Activated CD8-positive, alpha-beta T cell treated with anti-CD3 and anti-CD28 coated beads, Interleukin-2, amount 10 ng/mL, durations not matched to agents 7 days and 5 days (primary cell): ENCODE data around the gene DYNC1LI1. TPM values are rescaled to one million over a fixed set of nuclear protein-coding genes. Genes with fewer than 3 reads are reported as not detected.
"Not testable (repeated sequence)": the region's sequence is repeated elsewhere in the genome, so short reads cannot be mapped to it uniquely, and the experiment has no call there.

Experiments used
- ATAC-seq: fragments of 150-1000 bp; cut with Tn5 transposase; one replicate; pipeline ENCODE4 v1.10.0; 2021; ENCODE audit warnings: moderate library complexity
- CTCF ChIA-PET: fragments of 350-600 bp; sonication (Branson Sonifier 250); formaldehyde crosslinking; loops from one replicate; lab custom pipeline; 2021; ENCODE audit warnings: antibody characterized with exemption; lab: Charles Lee
- POLR2A ChIA-PET: fragments of 350-600 bp; sonication (Branson Sonifier 250); formaldehyde crosslinking; loops from one replicate; lab custom pipeline; 2021; ENCODE audit warnings: antibody characterized with exemption; lab: Charles Lee
- DNase-seq: peaks from one replicate; pipeline ENCODE4 v3.0.0-alpha.2; 2020
- H3K27ac Mint-ChIP-seq: one replicate; pipeline ENCODE4 v1.8.0; 2021; ENCODE audit warnings: mild to moderate bottlenecking, mixed read lengths
- H3K27me3 Mint-ChIP-seq: one replicate; pipeline ENCODE4 v1.8.0; 2021; ENCODE audit warnings: low read depth, mixed read lengths
- H3K36me3 Mint-ChIP-seq: one replicate; pipeline ENCODE4 v1.8.0; 2021; ENCODE audit warnings: low read depth, mixed read lengths
- H3K4me1 Mint-ChIP-seq: one replicate; pipeline ENCODE4 v1.8.0; 2021; ENCODE audit warnings: low read depth, mixed read lengths
- H3K4me3 Mint-ChIP-seq: one replicate; pipeline ENCODE4 v1.8.0; 2021; ENCODE audit warnings: mild to moderate bottlenecking, mixed read lengths
- H3K9me3 Mint-ChIP-seq: one replicate; pipeline ENCODE4 v1.8.0; 2022; ENCODE audit warnings: mixed read lengths; ENCODE audit not compliant: insufficient read depth
- total RNA-seq, 2 experiments: library from RNA; stranded (reverse); gene quantifications; one replicate each; pipeline ENCODE4 v1.2.3, GENCODE V29; 2021

Gene DYNC1LI1
- total RNA-seq, 2 experiments from 2014 or later = 32.0 to 33.4 TPM

DNA sequence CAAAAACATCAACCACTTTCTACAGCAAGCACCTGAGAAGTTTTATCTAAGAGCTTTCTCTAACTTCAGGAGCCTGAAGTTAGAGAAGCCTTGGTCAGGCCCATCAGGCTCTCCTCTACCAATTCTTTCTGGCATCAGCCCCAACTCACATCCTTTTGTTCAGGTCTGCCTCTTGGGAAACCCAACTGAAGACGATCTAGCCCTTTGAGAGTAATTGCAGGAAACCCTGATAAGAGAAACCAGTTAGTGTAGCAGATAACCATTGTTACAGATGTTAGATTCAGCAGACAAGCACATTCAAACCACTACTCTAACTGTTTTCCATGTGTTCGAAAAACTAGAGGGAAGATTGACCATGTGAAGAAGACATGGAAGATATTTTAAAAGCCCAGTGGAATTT is 27.0 kb upstream of the DYNC1LI1 start:
- CTCF ChIA-PET = no interaction called here
- DNase-seq (no peak), ATAC-seq (no peak)

DNA sequence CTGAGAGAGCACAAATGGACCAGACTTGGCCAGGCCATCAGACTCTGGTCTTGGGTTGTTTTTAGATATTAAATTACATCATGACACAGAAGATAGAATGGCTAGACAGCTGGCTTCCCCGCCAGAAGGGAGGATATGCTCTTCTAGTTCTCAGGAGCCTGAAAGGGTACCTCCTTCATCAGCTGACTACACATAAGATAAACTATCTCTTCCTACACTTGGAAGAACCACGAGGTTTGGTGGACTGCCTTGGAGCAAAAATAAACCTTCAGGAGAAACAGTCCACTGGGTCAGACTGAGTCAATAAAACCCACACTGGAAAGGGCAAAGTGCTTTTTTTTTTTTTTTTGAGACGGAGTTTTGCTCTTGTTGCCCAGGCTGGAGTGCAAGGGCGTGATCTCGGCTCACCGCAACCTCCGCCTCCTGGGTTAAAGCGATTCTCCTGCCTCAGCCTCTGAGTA is 26.3 kb upstream of the DYNC1LI1 start:
- Mint-ChIP-seq H3K36me3 (no peaks in the 10 kb centered on the region), H3K27ac (no peak overlapping the region), H3K27me3 (peaks cover 27% of the 10 kb centered on the region), H3K9me3 (no peaks in the 10 kb centered on the region), H3K4me1 (no peaks in the 10 kb centered on the region), H3K4me3 (no peak overlapping the region)
- ATAC-seq = no peak
- DNase-seq = no peak
- POLR2A ChIA-PET = no interaction called here
- CTCF ChIA-PET = no interaction called here

More for the DNA sequence above, 27.0 kb upstream of the DYNC1LI1 start:
- H3K36me3 Mint-ChIP-seq = no peaks in the 10 kb centered on the region
- H3K4me1 Mint-ChIP-seq = no peaks in the 10 kb centered on the region
- no peaks in the 10 kb centered on the region for H3K9me3 Mint-ChIP-seq
- no peak overlapping the region for H3K27ac Mint-ChIP-seq
- POLR2A ChIA-PET = no interaction called here
- H3K4me3 Mint-ChIP-seq = no peak overlapping the region
- peaks cover 27% of the 10 kb centered on the region for H3K27me3 Mint-ChIP-seq

DNA sequence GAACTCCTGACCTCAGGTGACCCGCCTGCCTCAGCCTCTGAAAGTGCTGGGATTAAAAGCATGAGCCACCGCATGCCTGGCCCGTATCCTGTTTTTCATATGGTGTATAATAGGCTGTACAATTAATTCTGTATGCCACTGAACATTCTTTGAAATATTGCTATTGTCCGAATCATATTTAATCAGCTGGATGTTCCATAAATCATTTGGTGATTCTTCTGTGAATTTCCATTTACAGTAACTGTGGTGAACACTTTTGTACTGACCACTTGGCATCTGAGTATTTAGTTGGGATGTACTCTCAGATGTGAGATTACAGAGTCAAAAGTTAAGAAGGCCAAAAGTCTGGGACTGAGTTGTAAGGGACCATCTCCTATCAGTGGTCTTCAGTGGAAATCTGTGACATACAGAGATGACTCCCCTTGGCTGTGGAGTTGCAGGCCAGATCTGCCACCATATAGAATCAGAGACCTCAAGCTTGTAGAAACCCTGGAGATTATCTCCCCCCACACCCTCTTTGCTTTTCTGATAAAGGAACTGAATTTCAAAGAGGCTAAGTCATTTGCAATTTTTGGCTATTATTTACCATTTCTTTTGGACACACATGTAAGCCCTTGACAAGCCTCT is 25.7 kb upstream of the DYNC1LI1 start:
- no peak overlapping the region for H3K4me3 Mint-ChIP-seq
- H3K27me3 Mint-ChIP-seq = peaks cover 25% of the 10 kb centered on the region
- no peaks in the 10 kb centered on the region for H3K36me3 Mint-ChIP-seq
- H3K4me1 Mint-ChIP-seq = no peaks in the 10 kb centered on the region
- POLR2A ChIA-PET = no interaction called here
- no peak for DNase-seq
- no peaks in the 10 kb centered on the region for H3K9me3 Mint-ChIP-seq
- ATAC-seq = no peak
- H3K27ac Mint-ChIP-seq = no peak overlapping the region
- CTCF ChIA-PET = no interaction called here

DNA sequence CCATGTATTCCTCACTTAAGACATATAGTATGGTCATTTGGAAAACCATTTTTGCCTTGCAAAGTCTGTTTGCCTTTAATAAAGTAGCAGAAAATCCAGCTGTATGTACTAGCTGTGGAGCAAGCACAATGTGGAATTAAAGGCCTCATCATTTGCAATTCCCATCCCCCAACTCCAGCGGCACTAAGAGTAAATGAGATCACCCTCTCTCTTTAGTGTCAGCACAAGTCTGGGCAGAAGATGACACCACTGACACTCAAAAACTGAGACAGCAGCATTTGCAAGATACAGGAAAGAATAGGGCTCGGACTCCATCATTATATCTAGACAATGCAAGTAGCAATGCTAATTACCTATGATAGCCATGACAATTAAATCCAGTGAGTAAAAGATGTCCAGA is 24.7 kb upstream of the DYNC1LI1 start:
- POLR2A ChIA-PET = no interaction called here
- CTCF ChIA-PET = no interaction called here
- no peak for DNase-seq

DNA sequence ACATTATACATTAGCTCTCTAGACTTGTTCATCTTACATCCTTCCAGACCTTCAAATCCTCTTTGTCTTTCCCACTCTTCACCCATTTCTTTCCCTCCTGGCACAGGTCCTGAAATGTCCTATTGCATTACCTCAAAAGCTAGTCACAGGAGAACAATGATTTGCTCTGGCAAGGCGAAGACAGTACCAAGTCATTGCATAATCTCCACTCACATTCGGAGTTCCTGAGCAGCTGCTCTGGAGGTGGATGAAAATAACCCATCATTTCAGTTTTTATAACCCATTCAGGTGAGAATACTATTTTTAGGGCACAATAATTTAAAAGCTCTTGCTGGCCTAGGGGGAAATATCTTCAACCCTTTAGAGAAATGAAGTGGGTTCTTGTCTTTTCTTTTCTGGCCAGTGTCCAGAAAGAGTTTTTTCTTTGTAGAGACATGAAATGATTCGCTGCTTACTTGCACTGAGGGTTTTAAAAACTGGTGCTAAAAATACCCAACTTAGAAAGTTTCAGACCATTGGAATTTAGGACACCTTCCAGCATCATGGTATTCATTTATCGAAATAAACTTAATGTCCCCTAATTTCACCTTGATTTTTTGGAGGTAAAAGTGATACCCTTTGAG is 23.4 kb upstream of the DYNC1LI1 start:
- Mint-ChIP-seq H3K4me1 (no peaks in the 10 kb centered on the region), H3K9me3 (no peaks in the 10 kb centered on the region), H3K27me3 (peaks cover 26% of the 10 kb centered on the region), H3K4me3 (no peak overlapping the region), H3K36me3 (no peaks in the 10 kb centered on the region), H3K27ac (no peak overlapping the region)
- POLR2A ChIA-PET = no interaction called here
- ATAC-seq = no peak
- no peak for DNase-seq
- CTCF ChIA-PET = no interaction called here

More for the DNA sequence above, 24.7 kb upstream of the DYNC1LI1 start:
- no peak for ATAC-seq
- Mint-ChIP-seq H3K27me3 (peaks cover 27% of the 10 kb centered on the region), H3K27ac (no peak overlapping the region), H3K4me3 (no peak overlapping the region), H3K4me1 (no peaks in the 10 kb centered on the region), H3K9me3 (no peaks in the 10 kb centered on the region), H3K36me3 (no peaks in the 10 kb centered on the region)

DNA sequence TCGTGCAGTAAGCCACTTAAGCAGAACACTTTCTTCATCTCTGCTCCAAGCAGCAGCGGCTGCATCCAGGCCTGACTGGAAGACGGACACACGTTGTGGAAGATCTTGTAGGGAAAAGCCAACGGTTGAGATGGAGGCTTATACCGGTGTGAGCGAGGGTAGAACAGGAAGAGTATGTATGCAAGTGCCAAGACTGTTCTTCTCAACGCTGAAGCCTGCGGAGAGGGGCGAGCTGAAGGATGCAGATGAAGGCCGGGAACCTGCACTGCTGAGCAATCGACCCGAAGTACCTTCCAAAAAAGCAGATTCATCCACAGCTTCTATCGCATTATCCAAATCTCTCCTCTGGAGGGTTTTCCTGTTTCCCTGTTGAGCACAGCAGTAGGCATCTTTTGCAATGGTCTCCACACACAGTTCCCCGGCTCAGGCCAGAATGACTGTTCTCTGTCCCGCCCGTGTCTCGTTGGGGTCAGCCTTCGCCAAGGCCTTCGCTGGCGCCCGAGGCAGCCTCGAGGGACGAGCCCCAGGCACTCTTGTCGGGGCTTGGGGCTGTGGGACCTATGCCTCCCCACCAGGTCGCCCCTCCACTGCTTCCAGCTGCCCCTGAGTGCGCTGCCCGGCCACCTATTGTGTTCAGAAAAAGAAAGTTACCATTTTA is 22.2 kb upstream of the DYNC1LI1 start:
- ChIA-PET POLR2A (no interaction called here), CTCF (no interaction called here)
- Mint-ChIP-seq H3K9me3 (no peaks in the 10 kb centered on the region), H3K27me3 (peaks cover 24% of the 10 kb centered on the region), H3K36me3 (no peaks in the 10 kb centered on the region), H3K4me1 (no peaks in the 10 kb centered on the region), H3K4me3 (no peak overlapping the region), H3K27ac (no peak overlapping the region)
- ATAC-seq (no peak), DNase-seq (no peak)

DNA sequence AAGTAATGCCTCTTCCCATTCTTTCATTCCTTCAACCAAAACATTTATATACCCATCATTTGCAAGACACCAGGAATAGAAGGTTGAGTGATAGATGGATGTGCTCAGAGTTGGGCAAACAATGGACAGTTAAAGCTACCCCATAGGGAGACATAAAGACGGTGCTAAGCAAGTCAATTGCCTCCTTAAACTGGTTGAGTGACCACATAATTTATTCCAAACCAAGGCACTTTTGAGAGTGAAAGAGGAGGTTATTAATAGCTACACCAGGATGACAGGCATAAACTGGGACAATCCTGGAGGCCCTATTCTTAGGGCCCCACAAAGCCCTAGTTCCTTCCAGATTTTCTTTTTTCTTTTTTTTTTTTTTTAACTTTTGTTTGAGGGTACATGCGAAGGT is 21.4 kb upstream of the DYNC1LI1 start:
- no peaks in the 10 kb centered on the region for H3K36me3 Mint-ChIP-seq
- CTCF ChIA-PET = no interaction called here
- no peak overlapping the region for H3K27ac Mint-ChIP-seq
- no peak overlapping the region for H3K4me3 Mint-ChIP-seq
- no peak for ATAC-seq
- peaks cover 21% of the 10 kb centered on the region for H3K27me3 Mint-ChIP-seq
- H3K4me1 Mint-ChIP-seq = no peaks in the 10 kb centered on the region
- no peaks in the 10 kb centered on the region for H3K9me3 Mint-ChIP-seq
- DNase-seq = no peak
- POLR2A ChIA-PET = no interaction called here

DNA sequence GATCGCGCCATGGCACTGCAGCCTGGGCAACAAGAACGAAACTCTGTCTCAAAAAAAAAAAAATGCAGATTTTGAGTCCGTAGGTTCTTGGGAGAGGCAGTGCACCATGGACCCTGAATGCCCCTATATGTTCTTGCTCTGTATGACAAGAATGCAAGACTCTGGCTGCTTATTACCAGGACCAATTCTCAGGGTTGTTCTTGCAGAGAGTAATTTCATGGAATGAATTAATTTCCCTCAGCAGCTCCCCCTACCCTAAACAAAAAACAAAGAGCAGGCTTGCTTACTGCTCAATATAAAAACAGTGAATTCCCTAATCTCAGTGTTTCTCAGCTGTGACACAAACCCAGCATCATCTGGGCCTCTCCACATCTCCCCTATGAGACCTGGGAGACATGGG is 20.5 kb upstream of the DYNC1LI1 start:
- Mint-ChIP-seq H3K36me3 (no peaks in the 10 kb centered on the region), H3K27ac (no peak overlapping the region), H3K4me3 (no peak overlapping the region), H3K9me3 (no peaks in the 10 kb centered on the region), H3K27me3 (peaks cover 13% of the 10 kb centered on the region), H3K4me1 (no peaks in the 10 kb centered on the region)
- POLR2A ChIA-PET = interaction anchor here (0.6 kb wide), 1 partner anchor 13 kb away, joined by 3 read pairs; no protein-coding TSS in a partner anchor
- no peak for ATAC-seq
- DNase-seq = no peak
- CTCF ChIA-PET = no interaction called here

DNA sequence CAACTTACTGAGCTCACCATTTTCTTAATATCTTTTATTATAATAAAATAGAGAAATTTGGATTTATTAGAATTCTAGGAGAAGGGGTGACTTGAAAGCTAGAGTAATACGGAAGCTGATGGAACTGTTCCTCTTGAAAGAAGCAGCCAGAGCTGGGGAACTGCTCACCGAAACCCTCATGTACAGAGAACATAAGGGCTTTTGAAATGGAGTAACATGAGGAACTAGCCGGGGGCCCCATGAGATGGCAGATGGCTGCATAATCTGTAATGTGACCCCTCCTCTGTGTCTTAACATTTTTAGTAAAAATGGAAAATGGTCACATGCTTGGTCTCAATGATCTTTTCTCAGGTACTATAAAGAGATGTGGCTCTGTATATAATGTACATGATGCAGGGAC is 15.7 kb upstream of the DYNC1LI1 start:
- H3K4me3 Mint-ChIP-seq = no peak overlapping the region
- H3K36me3 Mint-ChIP-seq = no peaks in the 10 kb centered on the region
- no peaks in the 10 kb centered on the region for H3K9me3 Mint-ChIP-seq
- H3K4me1 Mint-ChIP-seq = no peaks in the 10 kb centered on the region
- POLR2A ChIA-PET = no interaction called here
- DNase-seq = no peak
- CTCF ChIA-PET = no interaction called here
- H3K27ac Mint-ChIP-seq = no peak overlapping the region
- ATAC-seq = no peak
- H3K27me3 Mint-ChIP-seq = peaks cover 18% of the 10 kb centered on the region

DNA sequence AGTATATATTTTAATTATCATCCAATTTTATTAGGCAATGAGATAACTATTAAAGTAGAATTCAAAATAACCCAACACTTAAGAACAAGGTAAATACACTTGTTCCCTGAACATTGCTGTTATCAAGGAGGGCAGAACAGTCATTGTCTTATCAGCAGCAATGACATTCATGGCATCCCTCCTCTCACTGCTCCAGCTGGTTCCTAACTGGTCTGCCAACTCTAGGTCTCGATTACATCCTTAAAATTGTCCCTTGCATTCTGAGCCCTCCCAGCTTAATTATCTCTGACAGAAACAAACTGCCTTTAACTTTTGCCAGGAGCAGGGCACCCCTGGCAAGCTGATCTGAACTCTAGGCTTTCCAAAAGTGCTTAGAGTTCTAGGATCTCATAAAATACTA is 14.0 kb upstream of the DYNC1LI1 start:
- Mint-ChIP-seq H3K9me3 (no peaks in the 10 kb centered on the region), H3K27ac (no peak overlapping the region), H3K4me3 (no peak overlapping the region), H3K27me3 (peaks cover 13% of the 10 kb centered on the region), H3K4me1 (no peaks in the 10 kb centered on the region), H3K36me3 (no peaks in the 10 kb centered on the region)
- POLR2A ChIA-PET = no interaction called here
- DNase-seq (no peak), ATAC-seq (no peak)
- CTCF ChIA-PET = interaction anchor here (0.8 to 2.0 kb wide), 3 partner anchors 15 to 287 kb away, joined by 3 to 6 read pairs (median 4); no protein-coding TSS in a partner anchor

DNA sequence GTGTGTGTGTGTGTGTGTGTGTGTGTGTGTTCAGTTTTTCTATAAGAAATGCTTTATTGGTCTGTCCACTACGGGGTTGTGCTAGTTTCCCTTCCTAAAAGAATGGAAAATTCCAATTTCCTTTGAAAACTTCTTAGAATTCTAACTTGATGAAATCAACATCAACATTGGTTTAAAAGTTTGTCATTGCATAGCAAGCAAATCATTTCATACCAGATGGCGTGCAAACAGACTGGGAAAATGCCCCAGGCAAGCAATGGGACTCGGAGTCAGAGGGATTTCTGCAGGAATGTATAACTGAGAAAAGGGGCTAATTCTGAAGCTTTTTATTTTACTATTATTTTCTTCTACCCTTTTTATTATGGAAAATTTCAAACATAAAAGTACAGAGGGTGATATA is 13.1 kb upstream of the DYNC1LI1 start:
- ChIA-PET CTCF (no interaction called here), POLR2A (no interaction called here)
- H3K4me3 Mint-ChIP-seq = no peak overlapping the region
- no peak for ATAC-seq
- H3K4me1 Mint-ChIP-seq = peaks cover 3% of the 10 kb centered on the region
- H3K9me3 Mint-ChIP-seq = no peaks in the 10 kb centered on the region
- DNase-seq = no peak
- no peaks in the 10 kb centered on the region for H3K36me3 Mint-ChIP-seq
- no peak overlapping the region for H3K27ac Mint-ChIP-seq
- peaks cover 7% of the 10 kb centered on the region for H3K27me3 Mint-ChIP-seq

DNA sequence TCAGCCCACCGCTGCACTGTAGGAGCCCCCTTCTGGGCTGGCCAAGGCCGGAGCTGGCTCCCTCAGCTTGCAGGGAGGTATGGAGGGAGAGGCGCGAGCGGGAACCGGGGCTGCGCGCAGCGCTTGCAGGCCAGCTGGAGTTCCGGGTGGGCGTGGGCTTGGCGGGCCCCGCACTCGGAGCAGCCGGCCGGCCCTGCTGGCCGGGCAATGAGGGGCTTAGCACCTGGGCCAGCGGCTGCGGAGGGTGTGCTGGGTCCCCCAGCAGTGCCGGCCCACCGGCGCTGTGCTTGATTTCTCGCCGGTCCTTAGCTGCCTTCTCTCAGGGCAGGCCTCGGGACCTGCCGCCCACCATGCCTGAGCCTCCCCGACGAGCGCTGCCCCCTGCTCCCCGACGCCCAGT is 8.0 kb upstream of the DYNC1LI1 start:
- ATAC-seq, H3K36me3 Mint-ChIP-seq, H3K27me3 Mint-ChIP-seq, H3K4me3 Mint-ChIP-seq, H3K9me3 Mint-ChIP-seq, H3K27ac Mint-ChIP-seq, DNase-seq: not testable (repeated sequence)
- ChIA-PET CTCF (interaction anchor here (1.2 kb wide), 1 partner anchor 111 kb away, joined by 4 read pairs; no protein-coding TSS in a partner anchor), POLR2A (interaction anchor here (1.1 kb wide), 1 partner anchor 9 kb away, joined by 3 read pairs; no protein-coding TSS in a partner anchor)
- H3K4me1 Mint-ChIP-seq = peaks cover 16% of the 10 kb centered on the region
